Measurements from ENCODE around the gene ZIC4. TPM values are rescaled to one million over a fixed set of nuclear protein-coding genes. Genes with fewer than 3 reads are reported as not detected.

ZIC4 gene
- total RNA-seq (2021; fragmentation: NEBNext Ultra II Directional; extraction: Animal tissue kit (Norgen Biotek cat#: 25700)) (0.13 TPM in 1 of 2 replicates, not detected in the other), polyA plus RNA-seq (2011; rRNA removed) (0.03 and 0.31 TPM in 2 replicates), polyA minus RNA-seq (2011; rRNA and poly(A)+ RNA removed) (not detected in 2 replicates)
- 0.08 TPM for polyA plus RNA-seq (2011; cell fraction: cytosol; rRNA removed)
- polyA plus RNA-seq (2011; cell fraction: nucleus; rRNA removed), result 0.27 TPM
- 0.27 TPM in 1 of 4 replicates, not detected in the others for polyA plus RNA-seq (2012, experiment 1 of 2)
- polyA plus RNA-seq (2012, experiment 2 of 2), result 0.08 TPM
- polyA plus RNA-seq (2013, experiment 1 of 2), result 0.06 TPM
- polyA plus RNA-seq (2013, experiment 2 of 2), result 0.06 TPM
- polyA minus RNA-seq (2011; cell fraction: cytosol; rRNA and poly(A)+ RNA removed), result not detected
- 0.60 TPM for polyA minus RNA-seq (2011; cell fraction: nucleus; rRNA and poly(A)+ RNA removed)
- long read RNA-seq, experiment 1, result 0 reads
- long read RNA-seq, experiment 2, result 0 reads

- Histone ChIP-seq H2BK15ac (ENCODE audit: low read length) (peak within 1 kb of the TSS; percentile 72; the same call in 1 of the 2 replicates), H3K9ac (replicated peaks in 1 of 4; ENCODE audit: extremely low read depth in 1 of 4, low read depth in 3 of 4, low read length in 3 of 4) (no peak within 1 kb of the TSS), H2BK5ac (ENCODE audit: low read depth, low read length) (no peak within 1 kb of the TSS), H3K23me2 (ENCODE audit: low read depth, low read length) (peaks cover 15% of the 10 kb centered on the region), H4K91ac (replicated peaks; ENCODE audit: insufficient read length, low read length) (no peak within 1 kb of the TSS), H3K27me3 (replicated peaks in 1 of 4; ENCODE audit: control insufficient read depth in 3 of 4, extremely low read depth in 1 of 4, insufficient read depth in 3 of 4, low read length in 3 of 4) (peaks cover 57 to 93% (median 84%) of the 10 kb centered on the region in 4 experiments), H3K9me3 (ENCODE audit: insufficient read depth in 2 of 2, low read depth in 1 of 2, low read length in 1 of 2) (no peaks in the 10 kb centered on the region; a peak in 1 of 4 replicates), H3K79me2 (ENCODE audit: control insufficient read depth in 1 of 2, insufficient read depth in 2 of 2, low read length in 2 of 2) (no peaks in the 10 kb centered on the region), H3K4me1 (replicated peaks in 1 of 4; ENCODE audit: control insufficient read depth in 3 of 4, insufficient read depth in 4 of 4, low read length in 3 of 4) (peaks cover 19 to 48% (median 35%) of the 10 kb centered on the region in 4 experiments), H3K4ac (replicated peaks; ENCODE audit: insufficient read length, low read depth, low read length) (no peak within 1 kb of the TSS), H3K56ac (replicated peaks; ENCODE audit: insufficient read length, low read depth, low read length) (no peak within 1 kb of the TSS), H4K5ac (ENCODE audit: insufficient read length, low read depth, low read length) (no peak within 1 kb of the TSS), H3K27ac (ENCODE audit: low read depth, low read length) (no peak within 1 kb of the TSS), H3K14ac (ENCODE audit: insufficient read length) (no peak within 1 kb of the TSS), H3K79me1 (ENCODE audit: low read depth, low read length) (no peaks in the 10 kb centered on the region), H2BK12ac (ENCODE audit: low read depth, low read length) (peak within 1 kb of the TSS; percentile 72; the same call in 1 of the 2 replicates), H3K18ac (ENCODE audit: extremely low read depth, low read length) (peak within 1 kb of the TSS; percentile 48), H3K4me2 (ENCODE audit: insufficient read depth in 1 of 2, low read depth in 2 of 2, low read length in 2 of 2) (peak within 1 kb of the TSS; percentile 72 to 91), H4K8ac (ENCODE audit: extremely low read depth, insufficient read depth, low read length) (peak within 1 kb of the TSS; percentile 22; the same call in 1 of the 2 replicates), H2BK120ac (replicated peaks; ENCODE audit: low read depth, low read length) (no peak within 1 kb of the TSS), H2AFZ (ENCODE audit: low read length) (no peak within 1 kb of the TSS), H2BK20ac (ENCODE audit: low read length) (0 out of 2 replicates have a peak within 1 kb of the TSS, but pooled peaks have one; percentile 40), H3K23ac (ENCODE audit: insufficient read length) (no peak within 1 kb of the TSS), H4K20me1 (replicated peaks in 1 of 2; ENCODE audit: control insufficient read depth in 1 of 2, insufficient read depth in 2 of 2, low read length in 2 of 2) (peaks cover 6 to 15% of the 10 kb centered on the region in 2 experiments), H3K36me3 (ENCODE audit: control insufficient read depth in 2 of 4, insufficient read depth in 4 of 4, low read length in 3 of 4) (peaks cover 0 to 4% (median 0%) of the 10 kb centered on the region in 4 experiments; a peak in 1 of 8 replicates), H3K4me3 (ENCODE audit: extremely low read depth in 1 of 4, insufficient read depth in 2 of 4, low read depth in 3 of 4, low read length in 4 of 4) (peak within 1 kb of the TSS; percentile 10 to 62 (median 15); a peak in 4 of 8 replicates), H2AK5ac (ENCODE audit: low read depth, low read length) (no peak within 1 kb of the TSS)
- WGBS, 2 experiments (ENCODE audit: extremely low coverage in 1 of 2, insufficient coverage in 1 of 2, insufficient read length in 1 of 2, insufficient replicate concordance in 2 of 2, low coverage in 1 of 2, low lambda C conversion rate in 2 of 2, missing lambda C conversion rate in 1 of 2), result 7% methylated on average over 22 of the region's 25 CpGs; no CpG with 5 or more reads in 1 of the 2 experiments
- ChIA-PET CTCF (ENCODE audit: partially characterized antibody) (interaction anchor here (1.1 to 27.3 kb wide), 8 partner anchors 9 to 45 kb away, joined by 3 to 485 read pairs (median 14); no protein-coding TSS in a partner anchor), POLR2A (ENCODE audit: partially characterized antibody) (interaction anchor here (1.2 to 3.5 kb wide), 4 partner anchors 10 to 22 kb away, joined by 3 to 24 read pairs (median 6); no protein-coding TSS in a partner anchor)
- DNase-seq (ENCODE audit: low read depth in 1 of 2, low spot score in 2 of 2) (peak in 1 of 2 experiments; percentile 47), FAIRE-seq (no peak)
- TF ChIP-seq SRF (IDR thresholded peaks at IDR 0.05; ENCODE audit: low read depth, low read length), result no peak
- TF ChIP-seq RNF2 (IDR thresholded peaks at IDR 0.05; ENCODE audit: borderline replicate concordance, low read depth, low read length, missing control alignments, poor library complexity, severe bottlenecking), result peak; percentile 77
- peak; percentile 60 for TF ChIP-seq SUZ12 (IDR thresholded peaks at IDR 0.05; ENCODE audit: low read length)
Measured at GRCh38 chr3:147406028-147406931, at the start of gene ZIC4. Gene ZIC4, minus strand, starts transcription at chr3:147406543. Its CDS starts 3,746 bp downstream, at chr3:147402797.

Data from H1 (cell line).